ENCODE results near the gene PHF21B.
"Not testable (repeated sequence)": the region's sequence is repeated elsewhere in the genome, so short reads cannot be mapped to it uniquely, and the experiment has no call there.

PHF21B gene

DNA sequence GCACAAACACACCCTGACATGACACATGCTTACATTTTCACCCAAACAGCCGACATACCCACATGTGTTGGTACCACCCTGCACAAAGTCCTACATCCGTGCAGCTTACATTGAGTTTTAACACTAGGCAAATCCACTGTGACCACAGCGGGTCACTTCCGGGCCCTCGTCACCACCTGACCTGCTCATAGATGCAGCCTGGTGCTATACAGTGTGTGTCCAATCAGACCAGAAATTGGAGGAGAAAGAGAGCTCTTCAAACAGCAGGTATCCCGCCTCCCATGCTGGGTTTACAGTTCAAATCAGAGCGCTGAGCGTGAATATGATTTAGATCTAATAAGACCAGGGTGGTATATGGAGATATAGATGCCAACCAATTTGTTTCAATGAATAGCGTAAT lies 35.4 kb downstream of the PHF21B start:
- in situ Hi-C loops (cut with MboI; ENCODE audit: low sequenced_read_pairs): no loop called here
- no peaks in the 10 kb centered on the region for H3K27me3 ChIP-seq (ENCODE audit: low read depth)
- no peak overlapping the region for H3K4me3 ChIP-seq
- no peak for DNase-seq (ENCODE audit: low spot score in 2 of 2)
- H3K36me3 ChIP-seq (replicated peaks): no peaks in the 10 kb centered on the region
- no peaks in the 10 kb centered on the region for H3K9me3 ChIP-seq
- H3K4me1 ChIP-seq: no peaks in the 10 kb centered on the region

DNA sequence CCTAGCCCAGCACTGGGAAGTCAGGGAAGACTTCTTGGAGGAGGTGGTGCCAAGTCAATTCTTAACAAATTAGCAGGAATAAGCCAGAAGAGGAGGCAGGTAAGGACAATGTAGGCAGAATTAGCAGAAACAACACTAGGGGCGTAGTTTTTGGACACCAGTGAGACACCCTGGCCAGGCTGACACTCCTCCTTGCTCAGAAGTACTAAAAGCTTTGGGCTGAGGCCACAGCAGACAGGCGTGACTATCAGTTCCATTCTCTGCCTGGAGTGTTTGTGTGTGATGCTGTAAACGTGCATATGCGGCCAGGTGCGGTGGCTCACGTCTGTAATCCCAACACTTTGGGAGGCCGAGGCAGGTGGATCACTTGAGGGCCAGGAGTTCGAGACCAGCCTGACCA lies 36.0 kb downstream of the PHF21B start:
- Histone ChIP-seq H3K4me1 (no peaks in the 10 kb centered on the region), H3K4me3 (no peak overlapping the region), H3K27me3 (ENCODE audit: low read depth) (no peaks in the 10 kb centered on the region), H3K36me3 (replicated peaks) (no peaks in the 10 kb centered on the region), H3K9me3 (no peaks in the 10 kb centered on the region)
- in situ Hi-C loops (cut with MboI; ENCODE audit: low sequenced_read_pairs): no loop called here
- DNase-seq (ENCODE audit: low spot score in 2 of 2): no peak

DNA sequence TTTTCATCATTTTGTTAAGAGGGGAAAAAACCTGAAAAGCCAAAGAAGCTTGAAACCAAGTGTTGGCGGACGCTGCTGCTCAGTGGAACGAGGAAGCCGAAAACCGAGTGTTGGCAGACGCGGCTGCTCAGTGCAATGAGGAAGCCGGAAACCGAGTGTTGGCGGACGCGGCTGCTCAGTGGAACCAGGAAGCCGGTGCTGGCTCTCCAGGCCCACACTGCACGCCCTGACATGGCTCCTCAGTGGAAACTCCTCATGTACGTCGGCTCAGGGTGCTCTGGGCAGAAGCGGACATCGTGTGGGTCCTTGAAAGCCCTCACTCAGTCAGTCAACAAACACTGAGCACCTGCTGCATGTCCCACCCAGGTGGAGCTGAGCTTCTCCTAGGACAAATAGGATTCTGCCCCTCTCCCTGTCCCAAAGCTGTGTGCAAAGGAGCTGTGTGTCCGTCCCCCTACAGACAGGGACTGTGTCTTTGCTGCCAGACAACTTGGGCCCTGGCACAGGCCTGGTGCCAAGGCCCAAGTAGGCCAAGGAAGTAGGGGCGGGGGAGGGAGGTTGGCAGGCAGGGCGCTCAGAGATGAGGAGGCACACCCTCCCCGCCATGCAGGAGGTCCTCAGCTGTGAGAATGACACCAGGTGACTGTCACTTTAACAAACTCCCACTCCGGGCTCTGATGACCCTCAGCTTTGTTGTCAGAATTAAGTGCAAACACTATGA lies 37.3 kb downstream of the PHF21B start:
- Histone ChIP-seq H3K4me1 (no peaks in the 10 kb centered on the region), H3K4me3 (no peak overlapping the region), H3K36me3 (replicated peaks) (no peaks in the 10 kb centered on the region; the same call in 1 of the 2 replicates), H3K27me3 (ENCODE audit: low read depth) (no peaks in the 10 kb centered on the region), H3K9me3 (no peaks in the 10 kb centered on the region)
- in situ Hi-C loops (cut with MboI; ENCODE audit: low sequenced_read_pairs): no loop called here
- DNase-seq (ENCODE audit: low spot score in 2 of 2): no peak

DNA sequence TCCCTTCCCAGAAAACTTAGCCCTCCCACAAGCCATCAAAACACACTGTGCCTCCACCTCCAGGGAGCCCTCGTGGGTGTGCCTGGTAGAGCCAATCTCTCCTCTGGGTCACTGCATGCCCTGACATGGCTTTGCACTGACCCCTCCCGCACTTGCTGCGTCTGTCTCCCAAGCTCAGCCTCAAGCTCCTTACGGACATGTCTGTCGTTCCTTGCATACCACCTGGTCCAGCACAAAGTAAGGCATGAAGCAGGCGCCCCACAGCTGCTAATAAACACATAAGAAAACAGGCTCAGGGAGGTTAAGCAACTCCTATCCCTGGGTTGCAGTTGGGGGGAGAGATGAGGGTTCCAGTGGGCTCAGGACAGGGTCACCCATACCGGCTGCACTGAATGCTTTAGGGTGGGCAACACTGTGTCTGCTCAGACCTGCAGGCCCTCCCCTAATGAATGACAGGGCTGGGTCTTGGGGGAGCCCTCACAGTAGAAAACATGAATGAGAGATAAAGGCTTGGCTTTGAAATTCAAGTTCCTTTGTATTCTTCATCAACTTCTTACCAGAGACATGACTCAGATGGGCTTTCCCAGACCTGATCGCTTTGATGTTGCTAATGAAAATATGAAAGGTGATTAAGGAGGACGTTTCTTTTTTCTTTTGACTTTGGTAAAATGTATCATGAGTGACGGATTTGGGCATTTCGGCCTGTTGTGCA lies 38.0 kb downstream of the PHF21B start:
- Histone ChIP-seq H3K36me3 (replicated peaks) (no peaks in the 10 kb centered on the region; the same call in 1 of the 2 replicates), H3K27me3 (ENCODE audit: low read depth) (no peaks in the 10 kb centered on the region), H3K9me3 (no peaks in the 10 kb centered on the region), H3K4me3 (no peak overlapping the region), H3K4me1 (no peaks in the 10 kb centered on the region)
- in situ Hi-C loops (cut with MboI; ENCODE audit: low sequenced_read_pairs): no loop called here
- no peak for DNase-seq (ENCODE audit: low spot score in 2 of 2)

DNA sequence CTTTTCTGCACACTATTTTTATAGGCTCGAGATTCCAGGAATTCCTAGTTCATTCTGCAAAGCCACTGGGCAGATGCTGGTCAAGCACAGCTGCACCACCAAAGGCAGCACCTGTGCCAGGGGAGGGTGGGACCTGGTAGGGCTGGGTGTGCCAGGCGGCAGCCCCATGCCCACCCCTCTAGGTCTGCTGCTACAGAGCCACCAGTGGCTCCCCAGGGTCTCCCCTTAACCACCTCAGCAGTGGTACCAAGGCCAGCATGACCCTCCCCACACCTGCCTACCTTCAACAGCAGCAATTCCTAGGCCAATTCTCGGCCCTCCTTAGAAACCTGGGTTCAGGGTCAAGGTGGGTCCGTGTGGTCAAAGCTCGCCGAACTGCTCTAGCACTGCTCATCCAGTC lies 39.5 kb downstream of the PHF21B start:
- in situ Hi-C loops (cut with MboI; ENCODE audit: low sequenced_read_pairs): no loop called here
- DNase-seq (ENCODE audit: low spot score in 2 of 2): no peak
- H3K36me3 ChIP-seq (replicated peaks): no peaks in the 10 kb centered on the region; the same call in 1 of the 2 replicates
- no peak overlapping the region for H3K4me3 ChIP-seq
- H3K9me3 ChIP-seq: no peaks in the 10 kb centered on the region
- no peaks in the 10 kb centered on the region for H3K27me3 ChIP-seq (ENCODE audit: low read depth)
- no peaks in the 10 kb centered on the region for H3K4me1 ChIP-seq

DNA sequence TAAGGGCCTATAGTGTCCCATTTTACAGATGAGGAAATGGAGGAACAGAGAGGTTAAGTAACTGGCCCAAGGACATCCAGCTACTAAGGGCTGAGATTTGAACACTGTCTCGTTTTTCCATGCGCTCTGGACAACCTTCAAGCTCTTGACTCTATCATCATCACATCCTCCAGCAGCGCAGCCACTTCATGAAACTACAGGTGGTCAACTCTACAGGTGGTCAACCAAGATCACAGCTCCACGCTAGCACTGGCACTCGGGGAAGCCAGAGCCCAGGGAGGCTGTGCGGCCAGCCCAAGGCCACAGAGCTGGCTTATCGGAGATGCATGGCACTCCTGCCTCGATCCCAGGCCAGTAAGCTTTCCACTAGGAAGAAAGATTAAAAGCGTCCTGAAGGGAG lies 40.0 kb downstream of the PHF21B start:
- no peaks in the 10 kb centered on the region; the same call in 1 of the 2 replicates for H3K4me1 ChIP-seq
- no peak overlapping the region for H3K4me3 ChIP-seq
- no peaks in the 10 kb centered on the region; the same call in 1 of the 2 replicates for H3K36me3 ChIP-seq (replicated peaks)
- no peak for DNase-seq (ENCODE audit: low spot score in 2 of 2)
- no peaks in the 10 kb centered on the region for H3K9me3 ChIP-seq
- in situ Hi-C loops (cut with MboI; ENCODE audit: low sequenced_read_pairs): no loop called here
- H3K27me3 ChIP-seq (ENCODE audit: low read depth): no peaks in the 10 kb centered on the region

DNA sequence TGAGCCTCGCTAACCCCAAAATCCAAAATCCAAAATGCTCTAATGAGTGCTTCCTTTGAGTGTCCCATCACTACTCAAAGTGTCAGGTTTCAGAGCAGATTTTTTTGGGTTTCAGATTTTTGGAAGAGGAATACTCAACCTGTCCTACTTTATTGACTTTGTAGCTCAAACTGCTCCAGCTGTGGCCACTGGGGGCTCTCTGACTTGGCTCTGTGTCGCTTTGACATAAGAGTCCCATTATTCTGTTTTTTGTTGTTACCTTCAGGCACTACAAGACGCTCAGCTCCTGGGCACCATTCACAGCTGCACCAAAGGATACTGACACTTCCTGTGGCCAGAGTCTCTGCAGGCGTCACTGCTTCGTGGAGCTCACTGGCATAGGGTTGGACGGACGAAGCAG lies 41.1 kb downstream of the PHF21B start:
- no peaks in the 10 kb centered on the region; the same call in 1 of the 2 replicates for H3K36me3 ChIP-seq (replicated peaks)
- in situ Hi-C loops (cut with MboI; ENCODE audit: low sequenced_read_pairs): no loop called here
- no peak overlapping the region for H3K4me3 ChIP-seq
- DNase-seq (ENCODE audit: low spot score in 2 of 2): peak in 1 of 2 experiments; percentile 34
- H3K4me1 ChIP-seq: peaks cover 9% of the 10 kb centered on the region
- no peaks in the 10 kb centered on the region for H3K27me3 ChIP-seq (ENCODE audit: low read depth)
- H3K9me3 ChIP-seq: no peaks in the 10 kb centered on the region

DNA sequence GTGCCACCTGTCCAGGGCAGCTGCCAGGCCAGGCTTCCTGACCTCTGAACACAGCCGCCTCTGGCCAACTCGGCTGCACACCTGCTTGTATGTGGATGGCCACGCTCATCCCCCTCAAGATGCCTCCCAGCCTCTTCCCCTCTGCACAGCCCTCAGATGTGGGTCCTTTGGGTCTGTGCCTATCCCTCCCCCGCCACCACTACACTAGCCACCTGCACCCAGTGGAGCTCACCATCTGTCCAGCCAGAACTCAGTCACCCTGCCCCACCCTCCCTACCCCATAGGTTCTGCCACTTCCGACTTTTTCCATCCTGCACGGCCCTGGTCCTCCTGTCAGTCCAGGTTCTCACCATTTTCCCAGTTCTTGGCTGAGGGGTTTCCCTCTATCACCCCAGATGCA lies 44.6 kb downstream of the PHF21B start:
- no peaks in the 10 kb centered on the region for H3K27me3 ChIP-seq (ENCODE audit: low read depth)
- DNase-seq (ENCODE audit: low spot score in 2 of 2): no peak
- no peak overlapping the region for H3K4me3 ChIP-seq
- no peaks in the 10 kb centered on the region; the same call in 1 of the 2 replicates for H3K36me3 ChIP-seq (replicated peaks)
- in situ Hi-C loops (cut with MboI; ENCODE audit: low sequenced_read_pairs): no loop called here
- H3K4me1 ChIP-seq: peaks cover 9% of the 10 kb centered on the region
- no peaks in the 10 kb centered on the region for H3K9me3 ChIP-seq

DNA sequence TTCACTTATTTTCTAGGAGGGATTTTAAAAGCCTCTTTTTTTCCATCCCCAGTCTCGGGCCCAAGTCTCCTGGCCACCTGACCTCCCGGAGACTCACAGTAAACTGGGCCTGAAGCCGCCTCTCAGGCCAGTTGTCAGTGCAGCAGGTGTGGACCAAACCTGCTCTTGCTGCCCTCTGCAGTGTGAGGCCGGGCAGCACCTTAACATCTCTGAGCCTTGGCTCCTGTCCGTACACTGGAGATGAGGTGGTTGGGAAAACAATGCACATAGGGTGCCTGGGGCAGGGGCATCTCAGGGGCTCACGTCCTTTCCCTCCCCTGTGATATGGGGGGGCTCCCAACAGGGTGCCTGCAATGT lies 45.1 kb downstream of the PHF21B start:
- H3K27me3 ChIP-seq (ENCODE audit: low read depth): no peaks in the 10 kb centered on the region
- no peaks in the 10 kb centered on the region for H3K9me3 ChIP-seq
- H3K4me3 ChIP-seq: no peak overlapping the region
- H3K4me1 ChIP-seq: peaks cover 9% of the 10 kb centered on the region
- DNase-seq (ENCODE audit: low spot score in 2 of 2): no peak
- in situ Hi-C loops (cut with MboI; ENCODE audit: low sequenced_read_pairs): no loop called here
- H3K36me3 ChIP-seq (replicated peaks): no peaks in the 10 kb centered on the region; the same call in 1 of the 2 replicates

DNA sequence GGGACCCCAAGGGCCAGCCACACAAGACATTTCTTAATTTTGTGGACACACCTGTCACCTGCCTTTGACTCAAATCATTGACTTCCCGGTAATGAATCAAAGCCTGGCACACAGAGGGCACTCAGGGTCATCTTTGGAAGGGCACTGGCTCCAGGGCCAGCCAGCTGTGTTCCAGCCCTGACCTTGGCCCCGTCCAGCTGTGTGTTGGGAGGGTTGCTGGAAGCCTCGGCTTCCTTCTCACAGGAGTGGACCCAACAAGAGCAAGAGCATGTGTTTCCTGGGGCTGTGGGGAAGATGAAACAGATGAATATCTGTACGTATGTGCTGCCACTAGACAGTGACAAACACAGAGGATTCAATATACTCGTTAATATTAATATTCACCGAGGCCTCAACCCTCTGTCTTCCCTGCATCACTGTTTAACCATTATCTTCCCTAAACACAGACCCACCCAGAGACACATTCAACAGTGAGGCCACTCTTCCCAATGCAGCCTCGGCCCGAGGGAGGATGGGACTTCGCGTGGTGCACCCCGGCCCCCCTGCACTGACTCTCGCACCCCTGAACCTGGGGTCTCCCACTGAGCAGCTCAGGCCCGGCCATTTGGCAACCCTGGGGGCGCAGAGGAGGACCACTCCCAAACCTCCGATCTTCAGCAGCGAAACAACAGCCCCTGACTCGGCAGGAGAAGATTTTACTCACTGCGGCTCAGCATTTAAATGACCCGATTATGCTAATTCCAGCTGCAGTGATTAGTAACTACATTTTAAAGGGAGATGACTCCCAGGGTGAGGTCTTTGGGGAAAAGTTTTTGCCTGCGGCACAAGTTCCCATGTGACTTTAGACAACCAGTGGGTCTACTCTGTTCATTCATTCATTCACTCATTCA lies 45.7 kb downstream of the PHF21B start:
- in situ Hi-C loops (cut with MboI; ENCODE audit: low sequenced_read_pairs): no loop called here
- H3K9me3 ChIP-seq: no peaks in the 10 kb centered on the region
- peak; percentile 58 to 67 for DNase-seq (ENCODE audit: low spot score in 2 of 2)
- H3K4me1 ChIP-seq: peaks cover 9% of the 10 kb centered on the region
- no peaks in the 10 kb centered on the region for H3K27me3 ChIP-seq (ENCODE audit: low read depth)
- H3K4me3 ChIP-seq: no peak overlapping the region
- no peaks in the 10 kb centered on the region; the same call in 1 of the 2 replicates for H3K36me3 ChIP-seq (replicated peaks)

DNA sequence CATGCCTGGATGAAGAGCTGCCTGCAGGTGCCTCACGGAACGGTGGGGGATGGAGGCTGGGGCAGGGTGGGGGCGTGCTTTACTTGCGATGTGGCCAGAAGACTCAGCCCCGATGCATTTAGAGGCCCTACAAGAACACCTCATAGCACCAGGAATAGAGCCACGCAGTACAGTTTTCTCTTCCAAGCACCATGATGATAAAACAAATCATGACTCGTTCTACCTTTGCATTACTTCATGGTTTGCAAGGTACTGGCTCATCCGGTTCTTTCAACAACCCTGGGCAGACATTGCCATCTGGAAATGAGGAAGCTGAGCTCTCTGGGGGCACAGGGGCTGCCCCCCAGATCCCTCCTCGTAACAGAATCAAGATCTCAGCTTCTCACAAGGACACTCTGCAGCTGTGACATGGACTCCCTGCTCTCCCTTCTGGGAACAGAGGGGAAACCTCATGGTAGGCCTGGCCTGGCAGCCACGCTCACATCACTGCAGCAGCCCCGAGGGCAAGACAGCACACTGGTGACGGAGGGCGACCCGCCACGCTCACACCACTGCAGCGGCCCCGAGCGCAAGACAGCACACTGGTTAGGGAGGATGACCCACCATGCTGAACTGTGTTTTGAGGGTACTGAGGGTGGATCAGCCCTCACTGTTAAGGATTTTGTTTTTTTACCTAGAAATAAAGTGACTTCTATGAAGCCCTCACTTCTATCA lies 46.9 kb downstream of the PHF21B start:
- H3K27me3 ChIP-seq (ENCODE audit: low read depth): no peaks in the 10 kb centered on the region
- in situ Hi-C loops (cut with MboI; ENCODE audit: low sequenced_read_pairs): no loop called here
- no peak for DNase-seq (ENCODE audit: low spot score in 2 of 2)
- H3K36me3 ChIP-seq (replicated peaks): no peaks in the 10 kb centered on the region; the same call in 1 of the 2 replicates
- peaks cover 9% of the 10 kb centered on the region for H3K4me1 ChIP-seq
- no peak overlapping the region for H3K4me3 ChIP-seq
- no peaks in the 10 kb centered on the region for H3K9me3 ChIP-seq

DNA sequence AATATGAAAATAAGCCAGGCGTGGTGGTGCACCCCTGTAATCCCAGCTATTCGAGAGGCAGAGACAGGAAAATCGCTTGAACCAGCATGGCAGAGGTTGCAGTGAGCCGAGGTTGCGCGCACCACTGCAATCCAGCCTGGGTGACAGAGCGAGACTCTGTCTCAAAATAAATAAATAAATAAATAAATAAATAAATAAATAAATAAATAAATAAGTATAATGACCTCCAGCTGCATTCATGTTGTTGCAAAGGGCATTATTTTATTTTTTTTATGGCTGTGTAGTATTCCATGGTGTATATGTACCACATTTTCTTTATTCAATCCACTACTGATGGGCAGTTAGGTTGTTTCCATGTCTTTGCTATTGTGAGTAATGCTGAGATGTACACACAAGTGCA lies 48.1 kb downstream of the PHF21B start:
- in situ Hi-C loops (cut with MboI; ENCODE audit: low sequenced_read_pairs); H3K4me1 ChIP-seq; H3K4me3 ChIP-seq; H3K27me3 ChIP-seq (ENCODE audit: low read depth); H3K9me3 ChIP-seq; H3K36me3 ChIP-seq (replicated peaks); DNase-seq (ENCODE audit: low spot score in 2 of 2): not testable (repeated sequence)
